Progenitor cell of endocrine pancreas (in vitro differentiated cells): ENCODE results near the gene ENTPD7. TPM values are rescaled to one million over a fixed set of nuclear protein-coding genes. Genes with fewer than 3 reads are reported as not detected.

Experiments used
- DNase-seq: peaks from one replicate; pipeline ENCODE4 v3.0.0; 2021; ENCODE audit warnings: low spot score; ENCODE audit not compliant: unreplicated experiment
- H3K27ac Mint-ChIP-seq: 2 replicates; pipeline ENCODE4 v1.8.0; 2021; ENCODE audit warnings: mild to moderate bottlenecking, moderate library complexity, mixed read lengths
- H3K27me3 Mint-ChIP-seq: 2 replicates; pipeline ENCODE4 v1.8.0; 2021; ENCODE audit warnings: mixed read lengths
- H3K36me3 Mint-ChIP-seq: 2 replicates; pipeline ENCODE4 v1.8.0; 2022; ENCODE audit warnings: mixed read lengths; ENCODE audit not compliant: insufficient read depth
- H3K4me1 Mint-ChIP-seq: 2 replicates; pipeline ENCODE4 v1.8.0; 2021; ENCODE audit warnings: low read depth, mixed read lengths
- H3K4me3 Mint-ChIP-seq: 2 replicates; pipeline ENCODE4 v1.8.0; 2021; ENCODE audit warnings: low read depth, mild to moderate bottlenecking, moderate library complexity, mixed read lengths
- H3K9me3 Mint-ChIP-seq: 2 replicates; pipeline ENCODE4 v1.8.0; 2021; ENCODE audit warnings: low read depth, mixed read lengths
- total RNA-seq: library from RNA; stranded (reverse); gene quantifications from 2 replicates; pipeline ENCODE4 v1.2.1, GENCODE V29; 2021
- TF ChIP-seq, protein P1 (sequence below): fragments of 200-600 bp; sonication (generic); IDR thresholded peaks from one replicate; pipeline ENCODE4 v1.5.0; 2021; ENCODE audit warnings: antibody characterized with exemption, mild to moderate bottlenecking; ENCODE audit not compliant: unreplicated experiment

Gene ENTPD7
- total RNA-seq, 1 donor from 2014 or later = 31.2 TPM

DNA sequence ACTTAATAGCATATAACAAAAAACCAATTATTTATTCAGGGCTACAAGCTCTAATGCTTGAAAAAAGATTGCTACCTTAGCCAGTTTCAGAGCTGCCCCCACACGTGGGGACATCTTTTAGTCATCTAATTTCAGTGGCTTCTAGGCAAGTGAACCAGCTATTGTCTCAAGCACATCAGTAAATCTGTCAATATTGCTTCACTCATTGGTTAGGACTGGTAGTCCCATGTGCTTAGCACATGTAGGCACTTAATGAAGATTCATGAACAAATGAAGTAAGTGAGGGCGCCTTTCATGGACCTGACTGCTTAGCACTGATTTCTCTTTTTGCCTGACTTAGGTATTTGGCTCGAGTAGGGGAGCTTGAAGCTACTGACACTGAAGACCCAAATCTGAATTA is 19.6 kb downstream of the ENTPD7 start:
- Mint-ChIP-seq H3K4me1 (no peaks in the 10 kb centered on the region), H3K27ac (no peak overlapping the region), H3K27me3 (no peaks in the 10 kb centered on the region), H3K9me3 (no peaks in the 10 kb centered on the region), H3K36me3 (peaks cover 10% of the 10 kb centered on the region), H3K4me3 (no peak overlapping the region)
- TF ChIP-seq, protein P1, sequence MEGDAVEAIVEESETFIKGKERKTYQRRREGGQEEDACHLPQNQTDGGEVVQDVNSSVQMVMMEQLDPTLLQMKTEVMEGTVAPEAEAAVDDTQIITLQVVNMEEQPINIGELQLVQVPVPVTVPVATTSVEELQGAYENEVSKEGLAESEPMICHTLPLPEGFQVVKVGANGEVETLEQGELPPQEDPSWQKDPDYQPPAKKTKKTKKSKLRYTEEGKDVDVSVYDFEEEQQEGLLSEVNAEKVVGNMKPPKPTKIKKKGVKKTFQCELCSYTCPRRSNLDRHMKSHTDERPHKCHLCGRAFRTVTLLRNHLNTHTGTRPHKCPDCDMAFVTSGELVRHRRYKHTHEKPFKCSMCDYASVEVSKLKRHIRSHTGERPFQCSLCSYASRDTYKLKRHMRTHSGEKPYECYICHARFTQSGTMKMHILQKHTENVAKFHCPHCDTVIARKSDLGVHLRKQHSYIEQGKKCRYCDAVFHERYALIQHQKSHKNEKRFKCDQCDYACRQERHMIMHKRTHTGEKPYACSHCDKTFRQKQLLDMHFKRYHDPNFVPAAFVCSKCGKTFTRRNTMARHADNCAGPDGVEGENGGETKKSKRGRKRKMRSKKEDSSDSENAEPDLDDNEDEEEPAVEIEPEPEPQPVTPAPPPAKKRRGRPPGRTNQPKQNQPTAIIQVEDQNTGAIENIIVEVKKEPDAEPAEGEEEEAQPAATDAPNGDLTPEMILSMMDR = no peak
- no peak for DNase-seq

DNA sequence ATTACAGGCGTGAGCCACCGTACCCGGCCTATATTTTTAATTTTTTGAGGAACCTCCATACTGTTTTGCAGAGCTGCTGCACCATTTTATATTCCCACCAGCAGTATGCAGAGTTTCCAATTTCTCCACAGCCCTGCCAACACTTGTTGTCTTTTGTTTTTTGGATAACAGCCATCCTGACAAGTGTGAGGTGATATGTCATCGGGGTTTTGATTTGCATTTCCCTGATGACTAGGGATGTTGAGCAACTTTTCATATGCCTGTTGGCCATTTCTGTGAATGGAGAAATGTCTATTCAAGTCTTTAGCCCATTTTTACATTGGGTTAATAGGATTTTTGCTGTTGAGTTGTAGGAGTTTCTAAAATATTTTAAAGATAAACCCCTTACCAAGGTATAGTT is 22.2 kb downstream of the ENTPD7 start:
- no peak overlapping the region for H3K27ac Mint-ChIP-seq
- no peaks in the 10 kb centered on the region for H3K9me3 Mint-ChIP-seq
- no peak for DNase-seq
- peaks cover 18% of the 10 kb centered on the region for H3K36me3 Mint-ChIP-seq
- no peaks in the 10 kb centered on the region for H3K4me1 Mint-ChIP-seq
- H3K4me3 Mint-ChIP-seq = no peak overlapping the region
- H3K27me3 Mint-ChIP-seq = no peaks in the 10 kb centered on the region
- TF ChIP-seq, protein P1 = no peak

DNA sequence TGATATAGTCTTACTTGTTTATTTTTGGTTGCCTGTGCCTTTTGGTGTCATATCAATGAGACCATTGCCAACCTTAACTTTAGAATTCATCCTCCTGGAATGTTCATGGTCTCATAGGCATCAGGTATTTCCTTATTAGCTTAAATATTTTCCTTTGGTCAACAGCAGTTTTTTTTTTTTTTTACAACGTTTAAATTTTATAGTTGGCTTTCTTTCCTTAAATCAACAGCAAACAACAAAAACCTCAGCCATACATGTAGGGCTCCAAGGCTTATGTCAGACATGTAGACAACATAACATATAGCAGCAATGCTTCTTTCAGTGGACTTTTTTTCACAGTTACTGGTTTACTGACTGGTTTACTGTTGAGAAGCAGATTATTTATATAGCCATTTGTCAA is 22.7 kb downstream of the ENTPD7 start:
- H3K9me3 Mint-ChIP-seq = no peaks in the 10 kb centered on the region
- H3K27ac Mint-ChIP-seq = no peak overlapping the region
- H3K36me3 Mint-ChIP-seq = peaks cover 17% of the 10 kb centered on the region
- H3K4me3 Mint-ChIP-seq = no peak overlapping the region
- TF ChIP-seq, protein P1 = no peak
- H3K4me1 Mint-ChIP-seq = no peaks in the 10 kb centered on the region
- no peak for DNase-seq
- H3K27me3 Mint-ChIP-seq = no peaks in the 10 kb centered on the region

DNA sequence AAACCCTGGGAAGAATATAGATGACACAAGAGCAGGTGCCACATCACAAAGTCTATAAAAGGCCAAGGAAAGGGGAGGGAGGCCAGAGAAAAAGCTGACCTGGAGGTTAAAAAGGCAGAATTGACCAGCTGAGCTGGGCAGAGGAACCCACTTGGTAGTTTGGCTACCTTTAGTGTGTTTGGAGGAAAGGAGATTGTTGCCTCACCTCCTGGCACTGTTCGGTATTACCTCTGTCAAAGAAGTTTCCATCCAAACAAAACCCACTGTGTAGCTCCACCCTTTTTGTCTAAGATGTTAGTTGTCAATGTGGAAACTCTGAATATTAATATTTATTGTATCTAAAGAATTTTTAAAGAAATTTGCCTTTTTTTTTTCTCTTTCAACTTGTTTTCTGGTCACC is 23.4 kb downstream of the ENTPD7 start:
- DNase-seq = no peak

DNA sequence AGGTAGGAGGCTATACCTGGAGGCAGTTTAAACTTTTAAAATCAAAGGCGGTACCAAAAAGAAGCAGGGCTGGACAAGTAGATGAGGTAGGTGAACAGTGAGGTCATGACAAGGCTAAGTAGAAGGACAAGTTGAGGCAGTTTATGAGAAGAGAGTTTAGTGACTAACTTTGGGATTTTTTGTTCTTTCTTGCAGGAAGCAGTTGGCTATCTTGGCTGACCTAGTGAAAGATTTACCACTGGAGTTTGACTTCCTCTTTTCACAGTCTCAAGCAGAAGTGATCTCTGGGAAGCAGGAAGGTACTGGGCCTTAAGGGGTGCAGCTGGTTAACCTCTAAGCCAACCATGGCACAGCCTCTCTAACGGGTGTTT is 26.3 kb downstream of the ENTPD7 start:
- DNase-seq = no peak
- no peaks in the 10 kb centered on the region for H3K27me3 Mint-ChIP-seq
- no peaks in the 10 kb centered on the region for H3K4me1 Mint-ChIP-seq
- TF ChIP-seq, protein P1 = no peak
- no peak overlapping the region for H3K27ac Mint-ChIP-seq
- H3K4me3 Mint-ChIP-seq = no peak overlapping the region
- peaks cover 14% of the 10 kb centered on the region for H3K36me3 Mint-ChIP-seq
- no peaks in the 10 kb centered on the region for H3K9me3 Mint-ChIP-seq

More for the DNA sequence above, 23.4 kb downstream of the ENTPD7 start:
- Mint-ChIP-seq H3K4me3 (no peak overlapping the region), H3K9me3 (no peaks in the 10 kb centered on the region), H3K27ac (no peak overlapping the region), H3K27me3 (no peaks in the 10 kb centered on the region), H3K4me1 (no peaks in the 10 kb centered on the region), H3K36me3 (peaks cover 17% of the 10 kb centered on the region)
- TF ChIP-seq, protein P1 = peak; percentile 29

DNA sequence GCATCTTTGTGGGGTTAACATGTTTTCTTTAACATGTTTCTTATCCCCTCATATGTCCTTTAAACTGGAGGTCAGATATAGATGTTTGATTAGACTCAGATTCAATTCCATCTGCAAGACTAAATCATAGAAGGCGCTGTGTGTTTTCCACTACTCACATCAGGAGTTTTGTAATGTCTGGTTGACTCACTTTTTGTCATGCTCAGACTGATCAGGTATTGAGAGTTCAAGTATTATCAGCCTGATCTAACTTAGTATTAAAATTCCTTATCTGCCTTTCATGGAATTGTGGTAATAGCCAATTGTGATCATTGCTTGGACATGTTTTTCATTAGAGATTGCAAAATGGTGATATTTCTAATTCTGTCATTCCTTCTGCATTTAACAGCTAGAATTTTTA is 30.2 kb downstream of the ENTPD7 start:
- Mint-ChIP-seq H3K27me3 (no peaks in the 10 kb centered on the region), H3K27ac (no peak overlapping the region), H3K4me1 (no peaks in the 10 kb centered on the region), H3K36me3 (peaks cover 18% of the 10 kb centered on the region), H3K9me3 (no peaks in the 10 kb centered on the region), H3K4me3 (no peak overlapping the region)
- TF ChIP-seq, protein P1 = no peak
- DNase-seq = no peak
